Measurements from ENCODE around the gene SLMAP.

SLMAP gene

DNA sequence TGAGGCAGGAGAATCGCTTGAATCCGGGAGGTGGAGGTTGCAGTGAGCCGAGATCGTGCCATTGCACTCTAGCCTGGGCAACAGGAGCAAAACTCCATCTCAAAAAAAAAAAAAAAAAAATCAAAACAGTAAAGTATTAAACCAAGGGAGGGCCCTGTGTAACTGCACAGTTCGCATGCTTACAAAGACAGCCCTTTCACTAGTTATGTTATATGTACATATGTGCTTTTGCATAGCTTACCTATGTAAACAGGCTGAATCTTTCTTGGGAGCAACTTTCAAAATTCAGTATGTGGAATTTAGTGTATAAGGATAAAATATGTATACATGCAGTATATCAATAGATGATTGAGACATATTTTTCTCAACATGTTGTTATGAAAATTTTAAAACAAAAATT is 16.1 kb upstream of the SLMAP start:
- TF ChIP-seq, protein P1, sequence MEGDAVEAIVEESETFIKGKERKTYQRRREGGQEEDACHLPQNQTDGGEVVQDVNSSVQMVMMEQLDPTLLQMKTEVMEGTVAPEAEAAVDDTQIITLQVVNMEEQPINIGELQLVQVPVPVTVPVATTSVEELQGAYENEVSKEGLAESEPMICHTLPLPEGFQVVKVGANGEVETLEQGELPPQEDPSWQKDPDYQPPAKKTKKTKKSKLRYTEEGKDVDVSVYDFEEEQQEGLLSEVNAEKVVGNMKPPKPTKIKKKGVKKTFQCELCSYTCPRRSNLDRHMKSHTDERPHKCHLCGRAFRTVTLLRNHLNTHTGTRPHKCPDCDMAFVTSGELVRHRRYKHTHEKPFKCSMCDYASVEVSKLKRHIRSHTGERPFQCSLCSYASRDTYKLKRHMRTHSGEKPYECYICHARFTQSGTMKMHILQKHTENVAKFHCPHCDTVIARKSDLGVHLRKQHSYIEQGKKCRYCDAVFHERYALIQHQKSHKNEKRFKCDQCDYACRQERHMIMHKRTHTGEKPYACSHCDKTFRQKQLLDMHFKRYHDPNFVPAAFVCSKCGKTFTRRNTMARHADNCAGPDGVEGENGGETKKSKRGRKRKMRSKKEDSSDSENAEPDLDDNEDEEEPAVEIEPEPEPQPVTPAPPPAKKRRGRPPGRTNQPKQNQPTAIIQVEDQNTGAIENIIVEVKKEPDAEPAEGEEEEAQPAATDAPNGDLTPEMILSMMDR (conservative IDR thresholded peaks at IDR 0.05; ENCODE audit: low read depth, low read length), result no peak
- H2AFZ ChIP-seq (ENCODE audit: low read depth), result no peak overlapping the region

DNA sequence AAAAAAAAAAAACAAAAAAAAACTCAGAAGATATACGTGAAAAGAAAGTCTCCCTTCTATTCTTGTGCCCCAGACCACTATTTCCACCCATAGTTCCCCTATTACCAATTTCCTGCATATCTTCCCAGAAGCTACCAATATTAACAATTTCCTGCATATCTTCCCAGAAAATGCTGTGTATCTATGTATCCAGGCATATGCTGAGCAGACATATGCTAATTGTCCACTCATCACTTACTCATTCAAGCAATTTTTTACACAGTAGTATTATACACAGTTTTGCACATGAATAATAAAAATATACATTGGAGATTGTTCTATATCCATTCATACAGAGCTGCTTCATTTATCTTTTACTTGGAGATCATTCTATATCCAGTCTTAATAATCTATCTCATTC is 12.6 kb upstream of the SLMAP start:
- Histone ChIP-seq H4K20me1 (ENCODE audit: insufficient read depth) (no peaks in the 10 kb centered on the region), H3K4me3 (IDR thresholded peaks at IDR 0.05; ENCODE audit: insufficient read depth, low read depth, low read length) (no peak overlapping the region), H2AFZ (ENCODE audit: low read depth) (no peak overlapping the region), H3K79me2 (ENCODE audit: insufficient read depth, low read depth) (no peaks in the 10 kb centered on the region), H3K36me3 (ENCODE audit: insufficient read depth) (no peaks in the 10 kb centered on the region), H3K27ac (no peak overlapping the region), H3K9ac (no peak overlapping the region), H3K27me3 (ENCODE audit: insufficient read depth, low read depth) (no peaks in the 10 kb centered on the region), H3K4me2 (no peak overlapping the region), H3K4me1 (ENCODE audit: low read depth, poor library complexity, severe bottlenecking) (no peaks in the 10 kb centered on the region)
- TF ChIP-seq, protein P1 (conservative IDR thresholded peaks at IDR 0.05; ENCODE audit: low read depth, low read length), result no peak

More for the DNA sequence above, 16.1 kb upstream of the SLMAP start:
- Histone ChIP-seq H3K9ac (no peak overlapping the region), H3K27me3 (ENCODE audit: insufficient read depth, low read depth) (no peaks in the 10 kb centered on the region), H3K36me3 (ENCODE audit: insufficient read depth) (no peaks in the 10 kb centered on the region), H3K79me2 (ENCODE audit: insufficient read depth, low read depth) (no peaks in the 10 kb centered on the region), H3K27ac (no peak overlapping the region), H4K20me1 (ENCODE audit: insufficient read depth) (no peaks in the 10 kb centered on the region), H3K4me2 (no peak overlapping the region), H3K4me3 (IDR thresholded peaks at IDR 0.05; ENCODE audit: insufficient read depth, low read depth, low read length) (no peak overlapping the region), H3K4me1 (ENCODE audit: low read depth, poor library complexity, severe bottlenecking) (no peaks in the 10 kb centered on the region)

DNA sequence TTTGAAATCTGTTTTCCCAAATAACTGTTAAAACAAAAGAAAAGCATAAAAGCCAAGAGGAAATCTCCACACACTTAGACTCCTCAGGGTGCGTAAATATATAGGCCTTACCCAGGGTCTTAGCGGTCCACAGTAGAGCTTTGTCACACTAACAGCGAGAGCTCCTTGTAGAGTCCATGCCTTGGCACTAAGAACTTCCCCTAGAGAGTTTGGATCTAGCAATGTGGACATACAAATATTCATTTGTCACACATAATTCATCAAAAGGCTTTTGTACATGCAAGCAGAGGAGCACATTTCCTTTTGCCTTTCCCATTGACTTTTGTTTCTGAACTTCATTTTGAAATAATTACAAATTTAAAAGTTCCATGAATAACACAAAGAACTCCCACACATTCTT is 11.0 kb upstream of the SLMAP start:
- Histone ChIP-seq H3K79me2 (ENCODE audit: insufficient read depth, low read depth) (no peaks in the 10 kb centered on the region), H3K4me1 (ENCODE audit: low read depth, poor library complexity, severe bottlenecking) (no peaks in the 10 kb centered on the region), H3K4me2 (no peak overlapping the region)

DNA sequence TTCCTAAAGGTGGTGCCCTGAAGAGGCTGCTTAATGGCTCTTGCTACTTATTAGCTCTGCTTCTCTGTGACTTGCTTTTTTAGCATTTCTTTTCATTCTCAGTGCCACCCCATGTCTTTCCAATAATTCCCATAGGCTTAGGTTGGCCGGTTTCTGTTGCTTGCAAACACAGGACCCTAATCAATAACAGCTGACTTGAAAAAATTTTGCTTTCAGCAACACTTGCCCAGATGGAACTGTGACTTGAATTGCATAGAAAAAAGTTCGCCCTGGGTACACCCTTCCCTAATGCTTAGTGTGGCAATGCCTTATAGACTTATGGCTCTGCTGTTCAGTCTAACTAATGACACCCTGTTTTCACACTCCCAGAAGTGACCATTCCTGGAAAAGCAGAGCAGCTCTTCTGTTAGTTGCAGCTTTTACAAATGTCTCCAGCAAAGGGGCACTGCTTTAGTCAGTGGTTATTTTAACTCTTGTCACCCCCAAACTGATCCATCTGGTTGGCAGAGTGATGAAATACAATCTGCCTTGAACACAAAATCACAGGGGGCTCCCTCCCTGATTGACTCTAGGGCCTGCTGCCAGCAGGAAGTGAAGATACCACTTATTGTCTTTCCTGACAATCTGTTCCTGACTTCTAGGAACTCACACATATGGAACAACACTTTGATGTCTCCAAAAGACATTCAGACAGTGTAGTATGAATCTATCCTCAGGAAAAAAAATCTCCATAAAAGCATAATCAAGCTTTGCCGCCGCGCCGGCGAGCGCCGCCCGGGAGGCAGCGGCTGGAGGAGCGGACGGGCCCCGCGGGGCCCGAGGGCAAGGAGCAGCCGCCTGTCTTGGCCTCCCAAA is 9.7 kb upstream of the SLMAP start:
- Histone ChIP-seq H3K9ac (no peak overlapping the region), H4K20me1 (ENCODE audit: insufficient read depth) (no peaks in the 10 kb centered on the region), H3K27me3 (ENCODE audit: insufficient read depth, low read depth) (no peaks in the 10 kb centered on the region), H3K4me1 (ENCODE audit: low read depth, poor library complexity, severe bottlenecking) (no peaks in the 10 kb centered on the region), H3K4me3 (IDR thresholded peaks at IDR 0.05; ENCODE audit: insufficient read depth, low read depth, low read length) (no peak overlapping the region), H3K4me2 (no peak overlapping the region), H2AFZ (ENCODE audit: low read depth) (no peak overlapping the region), H3K27ac (no peak overlapping the region), H3K36me3 (ENCODE audit: insufficient read depth) (no peaks in the 10 kb centered on the region), H3K79me2 (ENCODE audit: insufficient read depth, low read depth) (no peaks in the 10 kb centered on the region)
- TF ChIP-seq, protein P1 (conservative IDR thresholded peaks at IDR 0.05; ENCODE audit: low read depth, low read length), result no peak

More for the DNA sequence above, 11.0 kb upstream of the SLMAP start:
- Histone ChIP-seq H3K27me3 (ENCODE audit: insufficient read depth, low read depth) (no peaks in the 10 kb centered on the region), H3K4me3 (IDR thresholded peaks at IDR 0.05; ENCODE audit: insufficient read depth, low read depth, low read length) (no peak overlapping the region), H3K27ac (no peak overlapping the region), H4K20me1 (ENCODE audit: insufficient read depth) (no peaks in the 10 kb centered on the region), H2AFZ (ENCODE audit: low read depth) (no peak overlapping the region), H3K36me3 (ENCODE audit: insufficient read depth) (no peaks in the 10 kb centered on the region), H3K9ac (no peak overlapping the region)
- TF ChIP-seq, protein P1 (conservative IDR thresholded peaks at IDR 0.05; ENCODE audit: low read depth, low read length), result no peak

Data from KMS-11 (cell line).